Gastrocnemius medialis (tissue), 4 donors: ENCODE results near the gene ERC2. TPM values are rescaled to one million over a fixed set of nuclear protein-coding genes. Genes with fewer than 3 reads are reported as not detected.

ENCODE experiments used
- ATAC-seq, 2 donors: fragments of 150-250 bp; one replicate each; pipeline ENCODE4 v1.9.1; 2016
- DNase-seq, 2 donors: peaks; one replicate each; pipeline ENCODE4 v3.0.0-alpha.2; 2019
- H3K27ac ChIP-seq, 4 donors: fragments of 200-600 bp; sonication (generic); 1 replicate in 1 of 4; 2 replicates in 3 of 4; pipeline ENCODE4 v1.5.1; 2016 to 2018; ENCODE audit warnings: mild to moderate bottlenecking in 2 of 4, moderate library complexity in 1 of 4
- H3K27me3 ChIP-seq, 3 donors: fragments of 200-600 bp; sonication (generic) in 2 of 3; 1 replicate in 1 of 3; 2 replicates in 2 of 3; pipeline versions ENCODE4 v1.5.1 to v1.6.0; 2016 to 2019; ENCODE audit warnings: mild to moderate bottlenecking in 1 of 3, moderate library complexity in 1 of 3
- H3K36me3 ChIP-seq, 2 donors: fragments of 200-600 bp; sonication (generic) in 1 of 2; one replicate each; pipeline ENCODE4 v1.5.1; 2017 to 2018
- H3K4me1 ChIP-seq, 2 donors: fragments of 200-600 bp; sonication (generic) in 1 of 2; one replicate each; pipeline ENCODE4 v1.5.1; 2016 to 2017; ENCODE audit warnings: mild to moderate bottlenecking in 2 of 2
- H3K4me3 ChIP-seq, 4 donors: fragments of 200-600 bp; sonication (generic) in 3 of 4; 1 replicate in 1 of 4; 2 replicates in 3 of 4; pipeline ENCODE4 v1.5.1; 2016 to 2019; ENCODE audit warnings: mild to moderate bottlenecking in 2 of 4
- H3K9me3 ChIP-seq, 3 donors: fragments of 200-600 bp; sonication (generic) in 2 of 3; 1 replicate in 1 of 3; 2 replicates in 2 of 3; pipeline ENCODE4 v1.5.1; 2016 to 2019
- POLR2A ChIP-seq, 2 donors: fragments of 450-650 bp; IDR thresholded peaks; one replicate each; pipeline ENCODE4 v1.6.1; 2017; ENCODE audit warnings: antibody characterized with exemption in 2 of 2, mild to moderate bottlenecking in 2 of 2, moderate library complexity in 2 of 2
- in situ Hi-C, 4 donors: fragments of 200-750 bp; cut with MboI; loops; one replicate each; pipeline versions ENCODE4 v1.15.0 to v1.8.0; 2017; ENCODE audit warnings: low sequenced_read_pairs in 4 of 4
- intact Hi-C: fragments of 100-400 bp; cut with DNase I; formaldehyde crosslinking; loops from one replicate; pipeline ENCODE4 v1.15.1; 2023; ENCODE audit warnings: low total_unique reads
- total RNA-seq, 4 donors: library from RNA; depleted of rRNA; stranded (reverse); fragments of >200 nt; gene quantifications; one replicate each; pipeline versions ENCODE4 v1.1.0 to v1.2.3, GENCODE V29; 2016
- TF ChIP-seq, protein P1 (sequence below), 5 experiments: fragments of 450-650 bp in 3 of 5; fragments of 200-600 bp in 2 of 5; sonication (generic) in 2 of 5; IDR thresholded peaks in 4 of 5; conservative IDR thresholded peaks in 1 of 5; 1 replicate in 4 of 5; 2 replicates in 1 of 5; pipeline ENCODE4 v1.5.1; 2016 to 2019; ENCODE audit warnings: antibody characterized with exemption in 5 of 5, mild to moderate bottlenecking in 3 of 5, moderate library complexity in 3 of 5

The ERC2 gene
- total RNA-seq, 4 donors from 2014 or later, result not detected

DNA sequence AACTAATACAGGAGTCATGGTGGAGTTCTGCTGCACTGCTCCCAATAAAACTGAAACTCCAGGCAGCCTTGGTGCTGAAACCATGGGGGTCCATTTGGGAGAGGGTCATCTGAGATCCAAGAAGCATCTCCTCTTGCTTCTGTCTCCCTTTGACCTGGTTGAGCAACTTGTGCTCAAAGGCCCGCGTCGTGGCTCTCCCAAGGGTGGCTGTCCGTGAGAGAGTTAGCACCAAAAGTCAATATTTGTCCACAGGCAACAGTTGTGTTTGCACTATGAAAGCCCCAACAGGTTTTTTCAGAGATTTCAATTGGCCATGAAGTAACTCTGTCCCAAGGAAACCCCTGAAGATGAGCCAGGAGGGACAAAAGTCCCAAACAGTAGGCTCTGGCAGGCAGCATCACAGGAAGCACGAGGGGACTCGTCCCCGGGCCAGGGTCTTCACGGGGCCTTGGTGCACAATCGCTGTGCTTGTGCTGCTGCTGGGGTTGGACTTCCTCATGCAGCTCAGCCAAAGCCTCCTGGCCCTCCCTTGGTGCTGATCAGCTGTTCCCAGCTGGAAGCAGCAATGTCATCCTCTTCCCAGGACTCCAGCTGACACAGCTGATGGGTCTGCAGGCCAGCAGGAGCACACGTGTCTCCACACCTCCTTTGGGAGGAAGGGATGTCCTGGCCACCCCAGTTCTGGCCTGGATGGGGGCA lies 941.8 kb downstream of the ERC2 start:
- Histone ChIP-seq H3K36me3 (no peaks in the 10 kb centered on the region), H3K27ac (no peak overlapping the region), H3K9me3 (no peaks in the 10 kb centered on the region), H3K4me3 (no peak overlapping the region), H3K27me3 (no peaks in the 10 kb centered on the region), H3K4me1 (no peaks in the 10 kb centered on the region)
- DNase-seq (no peak), ATAC-seq (no peak)
- in situ Hi-C loops (no loop called here), intact Hi-C loops (no loop called here)
- TF ChIP-seq, protein P1, sequence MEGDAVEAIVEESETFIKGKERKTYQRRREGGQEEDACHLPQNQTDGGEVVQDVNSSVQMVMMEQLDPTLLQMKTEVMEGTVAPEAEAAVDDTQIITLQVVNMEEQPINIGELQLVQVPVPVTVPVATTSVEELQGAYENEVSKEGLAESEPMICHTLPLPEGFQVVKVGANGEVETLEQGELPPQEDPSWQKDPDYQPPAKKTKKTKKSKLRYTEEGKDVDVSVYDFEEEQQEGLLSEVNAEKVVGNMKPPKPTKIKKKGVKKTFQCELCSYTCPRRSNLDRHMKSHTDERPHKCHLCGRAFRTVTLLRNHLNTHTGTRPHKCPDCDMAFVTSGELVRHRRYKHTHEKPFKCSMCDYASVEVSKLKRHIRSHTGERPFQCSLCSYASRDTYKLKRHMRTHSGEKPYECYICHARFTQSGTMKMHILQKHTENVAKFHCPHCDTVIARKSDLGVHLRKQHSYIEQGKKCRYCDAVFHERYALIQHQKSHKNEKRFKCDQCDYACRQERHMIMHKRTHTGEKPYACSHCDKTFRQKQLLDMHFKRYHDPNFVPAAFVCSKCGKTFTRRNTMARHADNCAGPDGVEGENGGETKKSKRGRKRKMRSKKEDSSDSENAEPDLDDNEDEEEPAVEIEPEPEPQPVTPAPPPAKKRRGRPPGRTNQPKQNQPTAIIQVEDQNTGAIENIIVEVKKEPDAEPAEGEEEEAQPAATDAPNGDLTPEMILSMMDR (IDR thresholded peaks at IDR 0.05 in 4 of 5, conservative IDR thresholded peaks at IDR 0.05 in 1 of 5), result no peak
- no peak for TF ChIP-seq POLR2A (IDR thresholded peaks at IDR 0.05)

DNA sequence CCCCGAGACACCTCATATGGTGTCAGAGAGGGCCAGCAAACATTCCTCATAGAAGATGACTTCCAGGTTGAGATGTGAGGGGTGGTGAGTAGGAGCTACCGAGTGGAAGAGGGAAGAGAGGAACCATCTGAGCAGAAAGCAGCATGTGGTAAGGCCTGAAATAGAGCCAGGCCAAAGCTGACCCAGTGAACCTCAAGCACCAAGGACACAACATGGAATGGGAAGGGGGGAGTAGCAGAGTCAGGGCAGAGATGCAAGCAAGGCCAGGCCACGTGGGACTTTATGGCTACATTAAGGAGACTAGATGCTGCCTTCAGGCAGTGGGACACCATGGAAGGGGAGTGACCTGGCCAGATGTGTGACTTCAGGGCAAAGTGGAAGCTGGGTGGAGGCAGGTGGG lies 942.8 kb downstream of the ERC2 start:
- Histone ChIP-seq H3K9me3 (no peaks in the 10 kb centered on the region), H3K4me1 (no peaks in the 10 kb centered on the region), H3K4me3 (no peak overlapping the region), H3K27ac (no peak overlapping the region), H3K27me3 (no peaks in the 10 kb centered on the region), H3K36me3 (no peaks in the 10 kb centered on the region)
- ATAC-seq (no peak), DNase-seq (no peak)
- in situ Hi-C loops (no loop called here), intact Hi-C loops (no loop called here)
- TF ChIP-seq, protein P1 (IDR thresholded peaks at IDR 0.05 in 4 of 5, conservative IDR thresholded peaks at IDR 0.05 in 1 of 5), result no peak

DNA sequence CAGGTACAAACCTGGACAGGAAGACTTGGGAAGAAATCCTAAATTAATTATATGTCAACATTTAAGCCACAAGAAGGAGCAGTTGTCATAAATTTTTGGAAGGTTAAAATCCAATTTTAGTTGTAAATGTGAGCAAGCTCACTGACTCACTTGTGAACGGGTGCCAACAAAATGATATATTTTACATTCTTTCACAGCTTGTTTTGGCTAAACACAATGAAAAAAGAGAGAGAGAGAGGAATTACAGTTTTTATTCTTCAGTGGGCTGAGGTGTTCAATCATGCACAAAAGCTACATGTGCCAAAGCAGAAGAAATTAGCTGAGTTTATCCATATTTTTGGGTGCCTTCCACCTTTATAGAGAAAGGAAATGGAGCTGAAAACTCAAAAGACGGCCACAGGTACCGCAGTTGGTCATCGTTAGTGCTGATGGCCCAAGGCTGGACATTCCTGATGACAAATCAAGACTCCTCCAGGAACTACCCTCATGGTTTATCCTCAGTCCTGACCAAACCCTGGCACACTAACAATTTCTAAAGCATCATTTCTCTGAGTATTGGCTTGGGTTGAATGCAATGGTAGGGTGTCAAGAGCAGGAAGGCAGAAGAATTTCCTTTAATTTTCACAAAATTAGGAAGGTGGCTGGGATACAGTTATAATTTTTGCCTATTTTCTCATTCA lies 943.6 kb downstream of the ERC2 start:
- no peak for ATAC-seq
- in situ Hi-C loops, result no loop called here
- H3K4me3 ChIP-seq, result no peak overlapping the region

DNA sequence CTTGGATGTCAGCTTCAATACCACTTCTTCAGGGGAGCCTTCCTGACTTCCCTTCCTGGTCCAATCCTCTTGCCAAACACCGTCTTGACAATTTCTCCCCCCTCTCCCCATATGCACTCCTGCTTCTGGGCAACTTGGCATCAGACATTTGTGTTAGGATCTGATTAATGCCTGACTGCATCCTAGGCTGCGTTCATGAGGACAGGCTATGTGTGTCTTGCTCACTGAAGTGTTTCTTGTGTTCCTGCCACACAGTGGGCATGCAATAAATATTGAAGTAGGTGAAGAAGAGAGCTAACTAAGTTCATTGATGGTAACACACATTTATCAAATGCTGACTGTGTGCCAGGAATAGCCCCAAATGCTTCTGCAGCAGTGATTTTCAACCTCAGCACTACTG lies 944.8 kb downstream of the ERC2 start:
- TF ChIP-seq POLR2A (IDR thresholded peaks at IDR 0.05), result no peak
- TF ChIP-seq, protein P1 (IDR thresholded peaks at IDR 0.05 in 4 of 5, conservative IDR thresholded peaks at IDR 0.05 in 1 of 5), result no peak
- Histone ChIP-seq H3K27ac (no peak overlapping the region), H3K36me3 (no peaks in the 10 kb centered on the region), H3K27me3 (no peaks in the 10 kb centered on the region), H3K4me3 (no peak overlapping the region), H3K4me1 (no peaks in the 10 kb centered on the region), H3K9me3 (no peaks in the 10 kb centered on the region)
- intact Hi-C loops (no loop called here), in situ Hi-C loops (no loop called here)
- ATAC-seq, result no peak
- no peak for DNase-seq

More for the DNA sequence above, 943.6 kb downstream of the ERC2 start:
- Histone ChIP-seq H3K9me3 (no peaks in the 10 kb centered on the region), H3K27me3 (no peaks in the 10 kb centered on the region), H3K4me1 (no peaks in the 10 kb centered on the region), H3K27ac (no peak overlapping the region), H3K36me3 (no peaks in the 10 kb centered on the region)
- TF ChIP-seq POLR2A (IDR thresholded peaks at IDR 0.05), result no peak
- TF ChIP-seq, protein P1 (IDR thresholded peaks at IDR 0.05 in 4 of 5, conservative IDR thresholded peaks at IDR 0.05 in 1 of 5), result no peak
- intact Hi-C loops, result no loop called here
- DNase-seq, result no peak
